Skeletal muscle satellite cell (primary cell): ENCODE measurements around the gene NAALAD2. TPM values are rescaled to one million over a fixed set of nuclear protein-coding genes. Genes with fewer than 3 reads are reported as not detected.
"Not testable (repeated sequence)": the region's sequence is repeated elsewhere in the genome, so short reads cannot be mapped to it uniquely, and the experiment has no call there.

ENCODE experiments used
- H3K27me3 ChIP-seq: 2 replicates; pipeline ENCODE4 v1.7.0; 2013; ENCODE audit warnings: low read length; ENCODE audit not compliant: control insufficient read depth, insufficient read depth
- H3K36me3 ChIP-seq: 2 replicates; pipeline ENCODE4 v1.7.0; 2013; ENCODE audit warnings: mild to moderate bottlenecking, control low read depth, low read length; ENCODE audit not compliant: insufficient read depth
- H3K4me1 ChIP-seq: 2 replicates; pipeline ENCODE4 v1.7.0; 2013; ENCODE audit warnings: low read length; ENCODE audit not compliant: control insufficient read depth, insufficient read depth
- H3K4me2 ChIP-seq: 2 replicates; pipeline ENCODE4 v1.7.0; 2013; ENCODE audit warnings: mild to moderate bottlenecking, low read length
- H3K4me3 ChIP-seq: 2 replicates; pipeline ENCODE4 v1.7.0; 2013; ENCODE audit warnings: low read length
- H3K9ac ChIP-seq: 2 replicates; pipeline ENCODE4 v1.7.0; 2013; ENCODE audit warnings: mild to moderate bottlenecking, low read depth, low read length, moderate library complexity
- H3K9me3 ChIP-seq: replicated peaks from 2 replicates; pipeline ENCODE4 v1.7.0; 2013; ENCODE audit warnings: mild to moderate bottlenecking, control low read depth, low read length
- total RNA-seq: library from RNA; depleted of rRNA; stranded (reverse); fragments of >200 nt; gene quantifications from 2 replicates; pipeline ENCODE4 v1.2.3, GENCODE V29; 2012; rRNA removed

NAALAD2 gene
- total RNA-seq = 0.22 and 0.25 TPM in 2 replicates

- Histone ChIP-seq H3K36me3 (no peaks in the 10 kb centered on the region), H3K4me1 (peaks cover 3% of the 10 kb centered on the region), H3K9me3 (no peaks in the 10 kb centered on the region), H3K4me3 (peak within 1 kb of the TSS; percentile 77), H3K27me3 (peaks cover 14% of the 10 kb centered on the region), H3K9ac (peak within 1 kb of the TSS; percentile 48), H3K4me2 (peak within 1 kb of the TSS; percentile 98)
Measured at GRCh38 chr11:90134478-90135003, at the start of gene NAALAD2. TSS of gene NAALAD2 (plus strand) at chr11:90134663. CDS start at chr11:90134759, 96 bp downstream.

DNA sequence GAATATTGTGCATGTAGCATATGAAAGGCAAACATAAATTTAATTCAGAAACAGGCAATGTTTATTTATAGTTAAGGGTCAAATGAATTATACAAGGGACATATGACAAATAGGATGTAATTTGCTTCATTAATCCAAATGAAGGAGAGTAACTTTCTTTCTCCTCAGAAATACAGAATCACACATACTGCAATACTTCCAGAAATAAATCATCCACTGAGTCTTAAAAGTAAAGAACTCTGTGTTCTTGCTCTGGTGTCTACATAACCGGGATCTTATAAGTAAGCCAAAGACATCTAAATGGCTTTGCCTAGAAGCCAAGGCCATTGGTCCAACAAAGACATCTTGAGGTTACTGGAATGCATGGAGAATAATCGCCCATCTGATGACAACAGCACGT lies 48.8 kb upstream of the NAALAD2 start, which contains the start of gene UBTFL1:
Gene UBTFL1 (plus strand): TSS at position 301 of the 400 bp plus-strand sequence. CDS start 0 bp downstream, at position 301.
- not testable (repeated sequence) for H3K4me1 ChIP-seq, H3K4me2 ChIP-seq, H3K36me3 ChIP-seq, H3K4me3 ChIP-seq, H3K9me3 ChIP-seq, H3K27me3 ChIP-seq, H3K9ac ChIP-seq

GRCh38 chr11:90088731-90089130 lies 45.7 kb upstream of the NAALAD2 start:
- not testable (repeated sequence) for H3K9me3 ChIP-seq, H3K9ac ChIP-seq, H3K4me1 ChIP-seq, H3K27me3 ChIP-seq, H3K36me3 ChIP-seq, H3K4me3 ChIP-seq, H3K4me2 ChIP-seq

- H3K9me3 ChIP-seq, H3K4me3 ChIP-seq, H3K4me2 ChIP-seq, H3K4me1 ChIP-seq, H3K9ac ChIP-seq, H3K27me3 ChIP-seq, H3K36me3 ChIP-seq: not testable (repeated sequence)
Measured at GRCh38 chr11:90095230-90095924, 39.1 kb upstream of the NAALAD2 start.

GRCh38 chr11:90098261-90098660 lies 36.2 kb upstream of the NAALAD2 start:
- not testable (repeated sequence) for H3K9ac ChIP-seq, H3K27me3 ChIP-seq, H3K4me2 ChIP-seq, H3K9me3 ChIP-seq, H3K4me1 ChIP-seq, H3K4me3 ChIP-seq, H3K36me3 ChIP-seq

- Histone ChIP-seq H3K36me3 (no peaks in the 10 kb centered on the region), H3K4me2 (no peak overlapping the region), H3K4me3 (no peak overlapping the region), H3K9me3 (no peaks in the 10 kb centered on the region), H3K27me3 (no peaks in the 10 kb centered on the region), H3K9ac (no peak overlapping the region), H3K4me1 (no peaks in the 10 kb centered on the region)
Measured at GRCh38 chr11:90100431-90100830, 34.0 kb upstream of the NAALAD2 start.

DNA sequence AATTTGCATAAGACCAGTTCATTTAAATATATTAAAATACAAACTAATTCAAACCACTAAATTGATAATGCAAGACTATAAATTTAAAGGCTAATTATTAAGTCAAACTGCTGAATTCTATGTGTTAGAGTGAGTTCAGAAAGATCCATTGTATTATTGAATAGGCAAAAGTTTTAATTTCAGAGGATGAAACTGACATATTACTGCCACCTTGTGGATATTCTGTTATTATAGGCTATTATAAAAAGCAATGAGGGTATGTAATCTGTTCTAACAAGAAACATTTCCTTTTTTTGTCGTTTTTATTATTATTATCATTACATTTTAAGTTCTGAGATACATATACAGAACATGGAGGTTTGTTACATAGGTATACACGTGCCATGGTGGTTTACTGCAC lies 20.9 kb upstream of the NAALAD2 start:
- Histone ChIP-seq H3K9me3 (no peaks in the 10 kb centered on the region), H3K4me3 (no peak overlapping the region), H3K27me3 (no peaks in the 10 kb centered on the region), H3K4me1 (no peaks in the 10 kb centered on the region), H3K36me3 (no peaks in the 10 kb centered on the region), H3K4me2 (no peak overlapping the region), H3K9ac (no peak overlapping the region)

GRCh38 chr11:90120191-90120590 lies 14.3 kb upstream of the NAALAD2 start:
- Histone ChIP-seq H3K4me2 (no peak overlapping the region), H3K36me3 (no peaks in the 10 kb centered on the region), H3K4me3 (no peak overlapping the region), H3K4me1 (no peaks in the 10 kb centered on the region), H3K27me3 (no peaks in the 10 kb centered on the region), H3K9me3 (no peaks in the 10 kb centered on the region), H3K9ac (no peak overlapping the region)

GRCh38 chr11:90124371-90124770 lies 10.1 kb upstream of the NAALAD2 start:
- no peak overlapping the region for H3K4me3 ChIP-seq
- H3K4me2 ChIP-seq = no peak overlapping the region
- H3K36me3 ChIP-seq = no peaks in the 10 kb centered on the region
- H3K4me1 ChIP-seq = no peaks in the 10 kb centered on the region
- H3K9ac ChIP-seq = no peak overlapping the region
- no peaks in the 10 kb centered on the region for H3K9me3 ChIP-seq
- H3K27me3 ChIP-seq = peaks cover 2% of the 10 kb centered on the region

DNA sequence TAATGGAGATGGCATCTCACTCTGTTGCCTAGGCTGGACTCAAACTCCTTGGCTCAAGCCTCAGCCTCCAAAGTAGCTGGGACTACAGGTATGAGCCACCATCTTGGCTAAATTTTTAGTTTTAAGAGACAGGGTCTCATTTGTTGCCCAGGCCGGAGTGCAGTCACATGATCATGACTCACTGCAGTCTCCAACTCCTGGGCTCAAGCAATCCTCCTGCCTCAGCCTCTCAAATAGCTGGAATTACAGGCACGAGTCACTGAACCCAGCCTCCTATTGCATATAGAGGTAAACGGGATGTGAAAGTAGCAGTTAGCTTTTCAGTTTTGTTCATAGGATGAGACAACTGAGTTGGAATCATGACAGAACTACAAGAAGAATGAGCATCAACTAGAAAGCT lies 9.5 kb upstream of the NAALAD2 start:
- Histone ChIP-seq H3K4me1 (no peaks in the 10 kb centered on the region), H3K4me2 (no peak overlapping the region)

DNA sequence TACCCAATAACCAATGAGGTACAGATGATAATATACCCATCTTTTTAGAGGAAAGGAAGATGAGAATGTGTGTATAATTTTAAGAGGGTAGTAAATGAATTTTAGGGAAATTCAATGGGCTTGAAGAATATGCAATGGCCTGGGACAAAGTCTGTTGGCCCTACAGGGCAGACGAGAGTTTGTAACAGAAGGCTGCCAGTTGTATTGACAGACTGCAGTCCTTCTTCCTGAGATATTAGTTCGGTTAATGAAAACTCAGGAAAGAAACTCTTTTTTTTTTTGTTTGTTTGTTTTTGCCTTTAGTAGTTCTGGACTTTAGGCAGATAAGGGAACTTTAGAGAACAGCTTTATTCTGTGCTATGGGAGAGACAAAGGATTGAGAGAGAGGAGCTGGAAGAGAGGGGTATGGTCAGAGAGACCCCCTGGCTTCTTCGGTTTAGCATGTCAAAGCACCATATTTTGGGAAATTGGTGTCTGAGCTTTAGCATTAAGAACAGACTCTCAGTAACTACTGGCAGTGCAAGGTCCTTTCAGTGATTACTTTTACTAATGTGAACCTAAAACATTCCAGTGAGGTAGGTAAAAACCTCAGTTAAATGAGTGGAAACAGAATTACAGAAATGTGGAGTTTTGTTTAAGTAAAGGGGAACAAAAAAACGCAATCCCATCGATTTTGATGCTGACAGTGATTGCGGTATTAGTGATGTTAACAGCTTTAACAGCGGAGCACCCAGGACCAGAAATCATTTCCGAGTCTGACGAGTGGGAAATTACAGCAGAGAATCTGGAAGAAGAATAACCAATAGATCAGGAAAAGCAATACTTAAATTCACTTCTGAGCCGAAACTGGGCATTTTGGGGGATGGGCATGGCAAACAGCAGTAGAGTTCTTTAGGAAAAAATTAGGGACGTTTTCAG lies 644 bp upstream of the NAALAD2 start:
- Histone ChIP-seq H3K9me3 (no peaks in the 10 kb centered on the region), H3K36me3 (no peaks in the 10 kb centered on the region), H3K4me2 (peak overlapping the region; percentile 98), H3K4me3 (peak overlapping the region; percentile 77), H3K4me1 (peaks cover 3% of the 10 kb centered on the region), H3K9ac (peak overlapping the region; percentile 48), H3K27me3 (peaks cover 16% of the 10 kb centered on the region)

More for the DNA sequence above, 9.5 kb upstream of the NAALAD2 start:
- H3K9me3 ChIP-seq = no peaks in the 10 kb centered on the region
- H3K9ac ChIP-seq = no peak overlapping the region
- no peaks in the 10 kb centered on the region for H3K36me3 ChIP-seq
- no peak overlapping the region for H3K4me3 ChIP-seq
- peaks cover 2% of the 10 kb centered on the region for H3K27me3 ChIP-seq
